ENCODE data around the gene PRRC2C.
"Not testable (repeated sequence)": the region's sequence is repeated elsewhere in the genome, so short reads cannot be mapped to it uniquely, and the experiment has no call there.

- TF ChIP-seq CTCF, EP300, POLR2A, POLR2AphosphoS5 (IDR thresholded peaks at IDR 0.05): not testable (repeated sequence)
Observed at GRCh38 chr1:171550598-171551100, 65.3 kb downstream of the PRRC2C start.
